Neural progenitor cell (in vitro differentiated cells): ENCODE results near the gene POFUT2. TPM values are rescaled to one million over a fixed set of nuclear protein-coding genes. Genes with fewer than 3 reads are reported as not detected.

Experiments
- DNase-seq: peaks from one replicate; pipeline ENCODE4 v3.0.0-alpha.2; 2016; ENCODE audit warnings: low spot score
- H2AFZ ChIP-seq: fragments of 200-600 bp; sonication (generic); replicated peaks from 2 replicates; pipeline ENCODE4 v1.6.1; 2016; ENCODE audit warnings: antibody characterized with exemption
- H3F3A ChIP-seq: fragments of 200-600 bp; sonication (generic); 2 replicates; pipeline ENCODE4 v1.6.1; 2016; ENCODE audit warnings: antibody characterized with exemption, low read depth
- H3K27ac ChIP-seq: fragments of 200-600 bp; sonication (generic); 2 replicates; pipeline ENCODE4 v1.5.1; 2016; ENCODE audit warnings: mild to moderate bottlenecking
- H3K27me3 ChIP-seq: fragments of 200-600 bp; sonication (generic); 2 replicates; pipeline ENCODE4 v1.6.1; 2016; ENCODE audit warnings: mild to moderate bottlenecking, moderate library complexity
- H3K36me3 ChIP-seq: fragments of 200-600 bp; sonication (generic); 2 replicates; pipeline ENCODE4 v1.5.1; 2016
- H3K4me1 ChIP-seq: fragments of 200-600 bp; sonication (generic); 2 replicates; pipeline ENCODE4 v1.6.1; 2016; ENCODE audit warnings: mixed run types
- H3K4me2 ChIP-seq: fragments of 200-600 bp; sonication (generic); 2 replicates; pipeline ENCODE4 v1.6.1; 2016
- H3K4me3 ChIP-seq: fragments of 200-600 bp; sonication (generic); 2 replicates; pipeline ENCODE4 v1.5.1; 2016
- H3K79me2 ChIP-seq: fragments of 200-600 bp; sonication (generic); 2 replicates; pipeline ENCODE4 v1.6.1; 2016; ENCODE audit warnings: low read depth
- H3K9ac ChIP-seq: fragments of 200-600 bp; sonication (generic); 2 replicates; pipeline ENCODE4 v1.6.1; 2016
- H3K9me3 ChIP-seq: fragments of 200-600 bp; sonication (generic); 2 replicates; pipeline ENCODE4 v1.5.1; 2016; ENCODE audit warnings: low read depth
- H4K20me1 ChIP-seq: fragments of 200-600 bp; sonication (generic); 2 replicates; pipeline ENCODE4 v1.6.1; 2016; ENCODE audit warnings: low read depth
- H3K27ac Mint-ChIP-seq: 3 replicates; pipeline ENCODE4 v1.8.0; 2021; ENCODE audit warnings: mixed read lengths
- H3K27me3 Mint-ChIP-seq: 2 replicates; pipeline ENCODE4 v1.8.0; 2022; ENCODE audit warnings: low read depth, mild to moderate bottlenecking, inconsistent platforms, moderate library complexity, mixed read lengths; ENCODE audit not compliant: insufficient read depth
- H3K36me3 Mint-ChIP-seq: 3 replicates; pipeline ENCODE4 v1.8.0; 2021; ENCODE audit warnings: mixed read lengths
- H3K4me1 Mint-ChIP-seq: 3 replicates; pipeline ENCODE4 v1.8.0; 2021; ENCODE audit warnings: mixed read lengths
- H3K4me3 Mint-ChIP-seq: 3 replicates; pipeline ENCODE4 v1.8.0; 2021; ENCODE audit warnings: mild to moderate bottlenecking, moderate library complexity, mixed read lengths
- H3K9me3 Mint-ChIP-seq: 3 replicates; pipeline ENCODE4 v1.8.0; 2020; ENCODE audit warnings: mixed read lengths
- EZH2 ChIP-seq: fragments of 200-600 bp; sonication (generic); IDR thresholded peaks from 2 replicates; pipeline ENCODE4 v1.6.1; 2017; ENCODE audit warnings: antibody characterized with exemption, mild to moderate bottlenecking, moderate library complexity
- EZH2phosphoT487 ChIP-seq: fragments of 200-600 bp; sonication (generic); IDR thresholded peaks from 2 replicates; pipeline ENCODE4 v1.6.1; 2017; ENCODE audit warnings: antibody characterized with exemption
- total RNA-seq: library from RNA; depleted of rRNA; stranded (reverse); fragments of >200 nt; gene quantifications from 2 replicates; pipeline ENCODE4 v1.2.3, GENCODE V29; 2015; ENCODE audit warnings: low replicate concordance
- TF ChIP-seq, protein P1 (sequence below): fragments of 200-600 bp; sonication (generic); IDR thresholded peaks from 2 replicates; pipeline ENCODE4 v1.5.1; 2017; ENCODE audit warnings: antibody characterized with exemption, mild to moderate bottlenecking

Gene POFUT2
- total RNA-seq, 1 donor from 2014 or later: 28.5 TPM

DNA sequence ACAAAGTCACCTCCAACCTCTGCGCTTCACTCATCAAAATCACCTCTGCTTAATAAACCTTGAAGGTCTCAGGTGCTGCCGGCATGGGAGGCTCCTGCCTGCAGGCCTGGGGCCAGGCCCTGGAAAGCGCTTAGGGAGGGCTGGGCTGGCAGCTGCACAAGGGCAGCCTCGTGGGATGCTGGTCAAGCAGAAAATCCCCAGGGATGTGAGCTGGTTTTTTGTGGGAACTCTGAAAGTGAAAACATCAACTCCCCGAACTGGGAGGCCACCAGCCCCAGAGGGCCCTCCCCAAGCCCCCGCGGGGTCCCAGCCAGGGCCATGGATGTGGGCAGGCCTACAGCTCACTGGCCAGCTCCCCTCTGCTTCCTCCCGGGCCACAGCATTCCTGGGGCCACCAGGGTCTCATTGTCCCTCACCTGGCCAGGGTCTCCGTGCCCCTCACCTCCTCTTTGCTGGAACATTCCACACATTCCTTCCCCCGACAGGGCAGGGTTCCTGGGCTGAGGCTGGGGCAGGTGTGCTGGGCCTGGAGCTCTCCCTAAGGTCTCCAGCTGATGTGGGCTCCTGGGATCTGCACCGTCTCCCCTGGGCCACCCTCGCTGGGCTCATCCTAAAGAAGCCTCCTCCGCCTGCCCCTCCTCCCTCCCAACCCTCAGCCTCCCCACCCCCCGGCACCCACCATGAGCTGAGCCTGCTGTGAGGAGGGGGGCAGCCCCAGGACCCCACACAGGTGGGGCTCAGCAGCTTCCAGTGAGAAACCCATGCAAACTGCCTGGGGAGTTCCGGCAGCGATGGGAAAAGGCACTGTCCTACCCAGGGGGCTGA lies 36.0 kb upstream of the POFUT2 start:
- no peak overlapping the region for H3K27ac Mint-ChIP-seq
- H3K79me2 ChIP-seq: no peaks in the 10 kb centered on the region

GRCh38 chr21:45322960-45323461 lies 35.3 kb upstream of the POFUT2 start:
- peaks cover 12% of the 10 kb centered on the region for H3K4me1 Mint-ChIP-seq
- no peak overlapping the region for H3K4me3 Mint-ChIP-seq
- Histone ChIP-seq H3K4me3 (no peak overlapping the region), H3K79me2 (no peaks in the 10 kb centered on the region), H3K36me3 (no peaks in the 10 kb centered on the region), H3K27me3 (no peaks in the 10 kb centered on the region), H3K4me1 (peaks cover 14% of the 10 kb centered on the region), H3K27ac (no peak overlapping the region), H3K4me2 (peak overlapping the region; percentile 3), H4K20me1 (no peaks in the 10 kb centered on the region), H3K9me3 (no peaks in the 10 kb centered on the region), H2AFZ (no peak overlapping the region), H3F3A (no peaks in the 10 kb centered on the region), H3K9ac (no peak overlapping the region)
- no peaks in the 10 kb centered on the region for H3K9me3 Mint-ChIP-seq
- H3K27me3 Mint-ChIP-seq: peaks cover 6% of the 10 kb centered on the region
- H3K27ac Mint-ChIP-seq: no peak overlapping the region
- H3K36me3 Mint-ChIP-seq: no peaks in the 10 kb centered on the region
- TF ChIP-seq EZH2phosphoT487 (no peak), EZH2 (no peak)
- TF ChIP-seq, protein P1, sequence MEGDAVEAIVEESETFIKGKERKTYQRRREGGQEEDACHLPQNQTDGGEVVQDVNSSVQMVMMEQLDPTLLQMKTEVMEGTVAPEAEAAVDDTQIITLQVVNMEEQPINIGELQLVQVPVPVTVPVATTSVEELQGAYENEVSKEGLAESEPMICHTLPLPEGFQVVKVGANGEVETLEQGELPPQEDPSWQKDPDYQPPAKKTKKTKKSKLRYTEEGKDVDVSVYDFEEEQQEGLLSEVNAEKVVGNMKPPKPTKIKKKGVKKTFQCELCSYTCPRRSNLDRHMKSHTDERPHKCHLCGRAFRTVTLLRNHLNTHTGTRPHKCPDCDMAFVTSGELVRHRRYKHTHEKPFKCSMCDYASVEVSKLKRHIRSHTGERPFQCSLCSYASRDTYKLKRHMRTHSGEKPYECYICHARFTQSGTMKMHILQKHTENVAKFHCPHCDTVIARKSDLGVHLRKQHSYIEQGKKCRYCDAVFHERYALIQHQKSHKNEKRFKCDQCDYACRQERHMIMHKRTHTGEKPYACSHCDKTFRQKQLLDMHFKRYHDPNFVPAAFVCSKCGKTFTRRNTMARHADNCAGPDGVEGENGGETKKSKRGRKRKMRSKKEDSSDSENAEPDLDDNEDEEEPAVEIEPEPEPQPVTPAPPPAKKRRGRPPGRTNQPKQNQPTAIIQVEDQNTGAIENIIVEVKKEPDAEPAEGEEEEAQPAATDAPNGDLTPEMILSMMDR: no peak
- DNase-seq: peak; percentile 15

More for the DNA sequence above, 36.0 kb upstream of the POFUT2 start:
- Histone ChIP-seq H3K4me1 (peaks cover 14% of the 10 kb centered on the region), H3K9ac (no peak overlapping the region), H4K20me1 (no peaks in the 10 kb centered on the region), H3K27ac (no peak overlapping the region), H3K9me3 (no peaks in the 10 kb centered on the region), H2AFZ (no peak overlapping the region), H3K27me3 (no peaks in the 10 kb centered on the region), H3F3A (peaks cover under 1% of the 10 kb centered on the region), H3K4me3 (no peak overlapping the region), H3K36me3 (no peaks in the 10 kb centered on the region), H3K4me2 (peak overlapping the region; percentile 3)
- Mint-ChIP-seq H3K4me3 (no peak overlapping the region), H3K27me3 (peaks cover 6% of the 10 kb centered on the region), H3K9me3 (no peaks in the 10 kb centered on the region), H3K36me3 (no peaks in the 10 kb centered on the region), H3K4me1 (peaks cover 12% of the 10 kb centered on the region)
- no peak for DNase-seq
- TF ChIP-seq, protein P1: no peak
- TF ChIP-seq EZH2phosphoT487 (no peak), EZH2 (no peak)

DNA sequence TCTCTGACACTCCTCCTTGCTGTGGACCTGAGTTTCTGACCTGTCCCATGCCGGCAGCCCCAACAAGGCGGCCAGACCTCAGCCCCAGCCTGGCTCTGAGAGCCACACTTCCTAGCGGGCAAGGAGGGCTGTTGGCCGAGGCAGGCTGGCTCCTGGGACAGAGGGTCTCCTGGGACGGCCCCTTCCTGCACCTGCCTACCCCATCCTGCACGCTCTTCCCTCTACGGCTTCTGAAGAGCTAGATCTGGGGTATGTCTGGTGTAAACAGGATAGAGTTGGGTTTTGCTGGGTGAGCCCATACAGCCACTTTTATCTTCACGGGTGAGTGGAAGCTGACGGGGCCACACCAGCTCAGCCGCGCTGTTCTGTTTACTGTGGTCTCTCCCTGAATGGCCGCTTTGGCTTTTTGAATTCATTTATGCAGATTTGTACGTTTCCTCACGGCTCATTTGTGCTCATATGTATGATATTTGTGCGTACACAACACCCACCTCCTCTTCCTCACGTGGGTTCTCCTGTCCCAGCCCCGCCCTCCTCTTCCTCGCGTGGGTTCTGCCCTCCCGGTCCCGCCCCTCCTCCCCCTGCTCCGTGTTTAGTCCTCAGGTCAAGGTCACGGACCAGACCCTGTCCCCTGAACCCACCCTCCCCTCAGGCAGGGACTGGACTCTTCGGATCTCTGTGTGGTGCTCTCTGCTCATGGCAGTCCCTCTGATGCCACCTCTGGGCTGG lies 34.7 kb upstream of the POFUT2 start:
- peaks cover 14% of the 10 kb centered on the region for H3K4me1 Mint-ChIP-seq
- no peak overlapping the region for H3K4me3 Mint-ChIP-seq
- Histone ChIP-seq H2AFZ (no peak overlapping the region), H3K79me2 (no peaks in the 10 kb centered on the region), H3K27ac (no peak overlapping the region), H3K4me1 (peaks cover 14% of the 10 kb centered on the region), H3K4me2 (no peak overlapping the region), H3K36me3 (no peaks in the 10 kb centered on the region), H4K20me1 (no peaks in the 10 kb centered on the region), H3K27me3 (no peaks in the 10 kb centered on the region), H3K9me3 (no peaks in the 10 kb centered on the region), H3K4me3 (no peak overlapping the region), H3K9ac (no peak overlapping the region), H3F3A (no peaks in the 10 kb centered on the region)
- no peaks in the 10 kb centered on the region for H3K36me3 Mint-ChIP-seq
- no peaks in the 10 kb centered on the region for H3K9me3 Mint-ChIP-seq
- no peak for DNase-seq
- no peak overlapping the region for H3K27ac Mint-ChIP-seq
- TF ChIP-seq EZH2phosphoT487: no peak
- no peak for TF ChIP-seq EZH2
- TF ChIP-seq, protein P1: no peak
- H3K27me3 Mint-ChIP-seq: peaks cover 6% of the 10 kb centered on the region
